Neuron (in vitro differentiated cells): ENCODE results near the gene PHF21B.
"Not testable (repeated sequence)": the region's sequence is repeated elsewhere in the genome, so short reads cannot be mapped to it uniquely, and the experiment has no call there.

ENCODE experiments used
- H2AFZ ChIP-seq: one replicate; pipeline ENCODE4 v1.6.1; 2013; ENCODE audit warnings: low read depth, mild to moderate bottlenecking, inconsistent platforms, low read length, moderate library complexity
- H3K27me3 ChIP-seq: one replicate; pipeline ENCODE4 v1.6.1; 2013; ENCODE audit warnings: low read length; ENCODE audit not compliant: insufficient read depth
- H3K36me3 ChIP-seq: one replicate; pipeline ENCODE4 v1.6.1; 2013; ENCODE audit warnings: low read length; ENCODE audit not compliant: insufficient read depth
- H3K4me1 ChIP-seq: one replicate; pipeline ENCODE4 v1.6.1; 2013; ENCODE audit warnings: low read length; ENCODE audit not compliant: insufficient read depth
- H3K4me3 ChIP-seq: 2 replicates; pipeline ENCODE4 v1.5.1; 2013; ENCODE audit warnings: mild to moderate bottlenecking, low read length, moderate library complexity
- H3K9me3 ChIP-seq: one replicate; pipeline ENCODE4 v1.6.1; 2013; ENCODE audit warnings: low read length

Gene PHF21B

DNA sequence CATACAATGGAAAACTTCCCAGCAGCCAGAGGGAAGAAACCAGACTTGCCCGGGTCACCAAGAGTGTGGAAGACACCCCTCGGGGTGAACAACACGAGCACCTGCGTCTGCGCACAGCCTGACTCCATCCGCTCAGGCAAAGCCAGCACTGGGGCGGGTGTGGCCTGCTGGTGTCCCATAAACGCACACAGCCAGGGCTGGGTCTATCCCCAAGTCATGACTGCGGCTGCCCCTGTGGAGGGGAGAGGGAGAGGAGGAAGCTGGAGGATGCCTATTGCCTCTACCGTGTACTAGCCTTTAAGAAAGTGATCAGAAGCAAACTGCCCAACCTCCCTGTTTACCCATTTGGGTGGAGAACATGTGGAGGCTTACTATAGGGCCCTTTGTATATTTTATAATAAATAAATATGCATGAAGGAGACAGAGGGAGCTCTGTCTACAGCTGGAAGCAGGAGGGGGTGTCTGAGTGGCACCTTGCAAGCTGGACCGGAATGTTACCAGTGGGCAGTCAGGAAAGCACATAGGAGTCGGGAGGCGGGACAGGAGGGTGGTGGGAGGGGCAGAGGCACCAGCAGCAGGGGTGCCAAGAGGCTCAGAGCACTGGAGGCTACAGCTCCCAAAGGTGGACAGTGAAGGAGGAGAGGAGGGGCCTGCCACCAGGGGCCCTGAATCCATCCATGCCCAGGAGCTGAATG is 79.6 kb downstream of the PHF21B start:
- no peaks in the 10 kb centered on the region for H3K4me1 ChIP-seq
- peaks cover 9% of the 10 kb centered on the region for H3K9me3 ChIP-seq
- peaks cover 55% of the 10 kb centered on the region for H3K36me3 ChIP-seq
- H3K27me3 ChIP-seq, result no peaks in the 10 kb centered on the region
- no peak overlapping the region for H3K4me3 ChIP-seq
- H2AFZ ChIP-seq, result no peak overlapping the region

DNA sequence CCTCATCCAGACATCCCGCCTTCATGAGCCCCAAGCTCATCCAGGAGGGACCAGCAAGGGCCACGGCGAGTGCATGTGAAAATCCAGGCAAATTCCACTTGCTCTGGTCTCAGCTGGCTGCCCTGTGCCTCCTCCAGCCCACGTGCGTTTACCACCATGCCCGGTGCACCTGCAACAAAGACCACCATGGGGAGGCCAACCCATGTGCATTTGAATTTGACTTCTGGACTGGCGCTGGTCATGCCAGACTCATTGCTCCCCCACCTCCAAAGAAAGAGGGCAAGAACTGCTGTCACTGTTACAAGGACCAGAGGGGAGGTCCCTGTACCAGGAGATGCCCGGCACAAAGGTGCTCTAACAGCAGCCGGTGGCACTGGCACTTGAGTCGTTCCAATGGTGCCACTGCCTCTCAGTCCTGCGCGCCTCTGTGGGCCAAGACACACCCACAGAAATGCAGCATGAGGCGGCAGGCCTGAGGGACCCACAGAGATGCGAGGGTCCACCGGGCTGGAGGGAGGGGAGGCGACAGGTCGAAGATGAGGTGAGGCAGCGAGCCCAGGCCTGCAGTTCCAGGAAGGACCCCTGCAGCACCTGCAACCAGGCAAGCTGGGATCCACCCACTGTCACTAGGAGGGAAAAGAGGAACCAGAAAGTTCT is 80.3 kb downstream of the PHF21B start:
- H3K9me3 ChIP-seq, result peaks cover 9% of the 10 kb centered on the region
- H3K4me3 ChIP-seq, result no peak overlapping the region
- H2AFZ ChIP-seq, result no peak overlapping the region
- H3K27me3 ChIP-seq, result no peaks in the 10 kb centered on the region
- peaks cover 55% of the 10 kb centered on the region for H3K36me3 ChIP-seq
- no peaks in the 10 kb centered on the region for H3K4me1 ChIP-seq

DNA sequence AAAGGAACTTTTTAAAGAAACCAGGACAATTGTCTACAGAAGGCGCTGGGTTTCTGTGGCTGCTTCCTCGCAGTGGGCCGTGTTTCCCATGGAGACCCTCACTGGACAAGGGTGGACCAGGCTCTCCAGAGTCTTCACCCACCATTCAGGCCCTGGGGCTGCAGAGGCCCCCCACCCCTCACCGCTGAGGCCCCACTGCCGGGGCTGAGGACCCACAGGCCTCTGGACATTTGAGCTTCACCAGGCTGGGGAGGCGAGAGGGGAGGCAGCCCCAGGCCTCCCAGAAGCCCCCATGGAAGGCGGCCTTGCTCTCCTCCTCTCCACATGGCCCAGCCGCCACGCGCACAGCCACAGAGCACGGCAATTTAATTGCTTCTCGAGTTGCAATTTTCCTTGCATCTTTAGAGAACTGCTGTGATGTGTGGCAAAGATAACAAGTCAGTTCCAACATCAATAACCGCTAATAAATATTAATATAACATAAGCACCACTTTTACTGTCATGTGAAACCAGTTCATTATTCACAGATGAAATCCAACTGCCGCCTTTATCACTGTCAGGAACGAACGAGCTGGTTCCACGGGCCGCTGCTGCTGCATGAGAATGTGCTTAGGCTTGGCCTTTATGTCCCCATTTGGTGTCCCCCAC is 81.0 kb downstream of the PHF21B start:
- H3K27me3 ChIP-seq, result no peaks in the 10 kb centered on the region
- peaks cover 9% of the 10 kb centered on the region for H3K9me3 ChIP-seq
- no peaks in the 10 kb centered on the region for H3K4me1 ChIP-seq
- H3K36me3 ChIP-seq, result peaks cover 55% of the 10 kb centered on the region
- no peak overlapping the region for H3K4me3 ChIP-seq
- H2AFZ ChIP-seq, result no peak overlapping the region

DNA sequence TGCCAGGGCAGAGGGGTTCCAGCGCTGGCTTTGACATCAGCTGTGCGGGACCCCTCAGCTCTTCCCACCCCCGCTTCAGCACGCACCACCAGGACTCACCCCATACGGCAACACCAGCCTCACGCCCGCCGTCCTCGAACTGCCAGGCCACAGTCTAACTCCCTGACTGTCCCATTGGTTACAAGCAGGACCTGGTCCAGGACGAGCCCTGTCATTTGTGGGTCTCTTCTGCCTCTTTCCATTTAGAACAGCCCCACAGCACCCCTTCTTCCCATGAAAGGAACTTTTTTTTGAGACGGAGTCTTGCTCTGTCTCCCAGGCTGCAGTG is 81.7 kb downstream of the PHF21B start:
- H2AFZ ChIP-seq, result no peak overlapping the region
- H3K4me3 ChIP-seq, result no peak overlapping the region
- H3K36me3 ChIP-seq, result peaks cover 50% of the 10 kb centered on the region
- no peaks in the 10 kb centered on the region for H3K27me3 ChIP-seq
- no peaks in the 10 kb centered on the region for H3K4me1 ChIP-seq
- peaks cover 9% of the 10 kb centered on the region for H3K9me3 ChIP-seq

DNA sequence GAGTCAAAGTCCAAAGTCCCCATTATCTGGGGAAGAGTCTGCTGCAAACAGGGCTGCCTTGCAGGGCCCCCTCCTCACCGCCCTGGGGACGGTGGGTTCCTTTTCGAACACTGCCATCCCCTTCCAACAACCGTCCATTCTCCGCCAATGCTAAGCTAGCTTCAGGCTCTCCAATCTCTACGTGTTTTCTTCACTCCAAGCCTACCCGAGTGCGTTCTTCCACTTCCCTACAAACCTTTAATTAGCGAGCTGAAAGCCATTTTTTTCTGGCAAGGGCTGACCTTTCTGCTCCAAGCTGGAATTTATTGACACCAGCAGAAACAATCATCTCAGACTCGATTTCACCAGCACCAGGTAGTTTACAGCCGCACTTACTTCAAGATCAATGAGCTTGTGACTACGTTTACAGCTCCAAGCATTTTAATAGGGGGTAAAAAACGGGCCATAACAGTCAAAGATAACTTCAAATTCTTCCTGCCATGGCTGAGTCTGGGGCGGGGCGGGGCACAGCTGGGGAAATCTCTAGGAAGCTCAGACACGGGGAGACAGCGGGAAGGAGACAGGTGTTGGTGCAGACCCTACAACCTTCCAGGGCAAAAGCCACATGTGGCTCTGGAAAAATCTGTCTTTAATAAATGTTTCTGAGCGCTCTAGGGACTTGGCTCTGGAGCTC is 82.2 kb downstream of the PHF21B start:
- Histone ChIP-seq H3K27me3 (no peaks in the 10 kb centered on the region), H3K4me1 (no peaks in the 10 kb centered on the region), H3K9me3 (peaks cover 9% of the 10 kb centered on the region), H3K4me3 (no peak overlapping the region), H3K36me3 (peaks cover 48% of the 10 kb centered on the region), H2AFZ (no peak overlapping the region)

DNA sequence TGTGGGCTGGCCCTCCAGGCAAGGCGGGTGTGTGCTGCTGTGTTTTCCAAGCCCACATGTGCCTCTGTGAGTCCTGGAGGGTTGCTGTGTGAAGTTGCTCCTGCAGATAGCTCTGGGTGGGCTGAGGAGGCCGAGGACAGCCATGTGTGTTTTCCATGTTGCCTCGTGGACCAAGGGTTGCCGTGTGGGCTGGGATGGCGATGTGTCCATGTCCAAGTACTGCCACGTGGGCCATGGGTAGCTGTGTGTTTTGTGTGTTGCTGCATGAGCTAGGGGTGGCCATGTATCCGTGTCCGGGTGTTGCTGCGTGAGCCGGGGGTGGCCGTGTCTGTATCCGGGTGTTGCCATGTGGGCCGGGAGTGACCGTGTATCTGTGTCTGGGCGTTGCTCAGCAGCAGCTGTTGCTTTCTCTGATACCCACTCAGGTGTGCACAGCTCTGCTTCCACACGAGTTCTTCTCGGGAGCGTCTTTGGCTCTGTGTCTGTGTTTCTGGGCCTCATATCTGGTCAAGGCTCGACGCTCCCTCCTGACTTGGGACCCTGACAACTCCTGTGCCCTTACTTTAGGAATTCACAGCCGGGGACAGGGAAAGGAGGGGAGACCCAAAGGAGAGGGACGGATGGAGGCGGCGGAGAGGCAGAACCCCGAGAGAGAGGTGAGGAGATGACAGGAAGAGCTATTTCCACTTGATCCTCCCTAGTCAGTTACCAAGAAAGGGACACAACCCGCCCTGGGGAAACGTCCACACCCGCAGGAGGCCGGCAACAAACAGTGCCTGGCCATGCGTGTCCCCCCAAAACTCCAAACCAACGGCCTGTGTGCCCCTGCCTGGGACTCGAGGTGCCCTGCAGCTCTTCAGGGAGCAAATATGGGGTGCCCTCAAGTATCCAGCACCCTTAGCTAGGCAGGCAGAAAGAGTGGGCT is 83.1 kb downstream of the PHF21B start:
- no peak overlapping the region for H2AFZ ChIP-seq
- no peak overlapping the region for H3K4me3 ChIP-seq
- no peaks in the 10 kb centered on the region for H3K4me1 ChIP-seq
- peaks cover 9% of the 10 kb centered on the region for H3K9me3 ChIP-seq
- H3K27me3 ChIP-seq, result no peaks in the 10 kb centered on the region
- peaks cover 41% of the 10 kb centered on the region for H3K36me3 ChIP-seq

DNA sequence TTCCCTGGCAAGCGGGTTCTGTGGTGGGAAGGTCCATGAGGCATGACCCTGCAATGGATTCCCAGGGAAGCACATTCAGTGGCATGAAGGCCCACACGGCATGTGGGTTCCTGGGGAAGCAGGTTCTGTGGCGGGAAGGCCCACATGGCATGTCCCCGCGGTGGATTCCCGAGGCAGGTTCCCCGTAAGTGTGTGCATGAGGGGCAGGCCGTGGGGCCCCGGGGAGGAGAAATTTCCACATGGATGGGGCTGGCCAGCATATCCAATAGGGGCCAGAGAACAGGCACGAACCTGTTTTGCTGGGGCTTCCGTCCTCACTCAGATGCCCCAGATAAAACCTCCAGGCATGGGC is 83.7 kb downstream of the PHF21B start:
- no peaks in the 10 kb centered on the region for H3K4me1 ChIP-seq
- peaks cover 37% of the 10 kb centered on the region for H3K36me3 ChIP-seq
- H2AFZ ChIP-seq, result no peak overlapping the region
- H3K9me3 ChIP-seq, result peaks cover 9% of the 10 kb centered on the region
- H3K4me3 ChIP-seq, result no peak overlapping the region
- no peaks in the 10 kb centered on the region for H3K27me3 ChIP-seq

DNA sequence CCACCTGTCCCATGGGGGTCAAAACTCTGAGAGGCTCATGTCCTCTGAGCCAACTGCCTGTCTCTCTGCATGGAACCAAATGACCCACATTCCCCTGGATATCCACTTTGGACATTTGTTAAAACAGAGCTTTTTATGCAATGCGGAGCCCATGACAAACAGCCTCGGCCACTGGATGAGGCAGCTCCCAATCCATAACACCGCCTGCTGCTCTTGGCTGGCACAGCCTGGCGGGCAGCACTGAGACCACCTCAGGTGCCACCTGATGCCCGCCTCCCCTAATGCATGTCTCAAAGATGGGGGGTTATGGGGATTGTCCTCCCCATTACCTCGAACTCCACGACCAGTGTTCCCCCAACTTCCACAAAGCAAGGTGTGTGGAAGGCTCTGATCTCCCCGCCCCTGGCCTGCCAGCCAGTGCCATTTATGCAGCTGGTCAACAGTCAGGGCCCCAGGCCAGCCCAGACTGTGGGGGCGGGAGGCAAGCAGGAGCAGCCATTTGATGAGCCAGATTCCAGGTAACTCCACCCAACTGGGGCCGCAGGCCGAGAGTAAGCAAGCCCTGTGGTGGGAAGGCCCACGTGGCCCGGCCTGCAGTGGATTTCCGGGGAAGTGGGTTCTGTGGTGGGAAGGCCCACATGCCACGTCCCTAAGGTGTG is 84.2 kb downstream of the PHF21B start:
- Histone ChIP-seq H2AFZ (no peak overlapping the region), H3K36me3 (peaks cover 37% of the 10 kb centered on the region), H3K4me3 (no peak overlapping the region), H3K9me3 (peaks cover 9% of the 10 kb centered on the region), H3K27me3 (no peaks in the 10 kb centered on the region), H3K4me1 (no peaks in the 10 kb centered on the region)

DNA sequence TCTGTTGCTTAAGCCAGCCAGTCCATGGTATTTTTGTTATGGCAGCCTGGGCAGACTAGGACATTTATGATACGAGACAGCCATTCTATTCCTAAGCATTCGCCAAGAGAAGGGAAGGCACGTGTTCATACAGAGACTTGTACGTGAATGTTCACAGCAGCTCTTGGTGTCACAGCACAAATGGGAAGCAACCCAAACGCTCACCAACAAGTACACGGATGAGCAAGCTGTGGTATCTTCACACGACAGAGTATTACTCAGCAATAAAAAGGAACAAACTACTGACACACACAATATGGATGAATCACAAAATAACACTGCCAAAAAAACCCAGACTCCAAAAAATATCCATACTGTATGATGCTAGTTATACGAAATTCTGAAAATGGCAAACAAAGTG is 85.1 kb downstream of the PHF21B start:
- H3K36me3 ChIP-seq, result peaks cover 41% of the 10 kb centered on the region
- no peaks in the 10 kb centered on the region for H3K4me1 ChIP-seq
- H3K4me3 ChIP-seq, result no peak overlapping the region
- no peak overlapping the region for H2AFZ ChIP-seq
- H3K9me3 ChIP-seq, result peaks cover 9% of the 10 kb centered on the region
- no peaks in the 10 kb centered on the region for H3K27me3 ChIP-seq

DNA sequence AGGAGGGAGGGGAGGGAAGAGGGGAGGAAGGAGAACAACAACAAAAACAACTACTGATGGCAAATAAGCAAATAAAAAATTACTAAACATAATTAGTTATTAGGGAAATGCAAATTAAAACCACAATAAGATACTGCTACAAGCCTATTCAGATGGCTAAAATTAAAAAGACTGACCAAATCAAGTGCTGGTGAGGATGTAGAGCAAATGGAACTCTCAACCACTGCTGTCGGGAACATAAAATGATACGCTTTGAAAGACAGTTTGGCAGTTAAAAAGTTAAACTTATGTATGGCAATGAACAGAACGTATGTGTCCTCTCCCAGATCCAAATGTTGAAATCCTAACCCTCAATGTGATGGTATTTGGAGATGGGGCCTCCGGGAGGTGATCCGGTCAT is 85.7 kb downstream of the PHF21B start:
- Histone ChIP-seq H3K4me3 (no peak overlapping the region), H3K36me3 (peaks cover 39% of the 10 kb centered on the region), H2AFZ (no peak overlapping the region)

DNA sequence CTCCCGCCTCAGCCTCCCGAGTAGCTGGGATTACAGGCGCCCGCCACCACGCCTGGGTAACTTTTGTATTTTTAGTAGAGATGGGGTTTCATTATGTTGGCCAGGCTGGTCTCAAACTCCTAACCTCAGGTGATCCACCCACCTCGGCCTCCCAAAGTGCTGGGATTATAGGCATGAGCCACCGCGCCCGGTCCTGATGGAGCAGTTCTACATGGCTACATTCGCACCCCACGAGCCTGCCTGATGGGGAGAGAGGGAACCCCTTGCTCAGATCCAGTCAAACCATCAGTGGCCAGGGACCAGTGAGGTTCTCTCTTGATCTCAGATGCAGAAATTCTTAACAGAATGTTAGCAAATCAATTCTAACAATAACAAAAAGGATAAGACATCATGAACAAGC is 88.0 kb downstream of the PHF21B start:
- H3K4me1 ChIP-seq, result not testable (repeated sequence)

More for the DNA sequence above, 85.7 kb downstream of the PHF21B start:
- Histone ChIP-seq H3K27me3 (no peaks in the 10 kb centered on the region), H3K9me3 (peaks cover 9% of the 10 kb centered on the region), H3K4me1 (no peaks in the 10 kb centered on the region)

DNA sequence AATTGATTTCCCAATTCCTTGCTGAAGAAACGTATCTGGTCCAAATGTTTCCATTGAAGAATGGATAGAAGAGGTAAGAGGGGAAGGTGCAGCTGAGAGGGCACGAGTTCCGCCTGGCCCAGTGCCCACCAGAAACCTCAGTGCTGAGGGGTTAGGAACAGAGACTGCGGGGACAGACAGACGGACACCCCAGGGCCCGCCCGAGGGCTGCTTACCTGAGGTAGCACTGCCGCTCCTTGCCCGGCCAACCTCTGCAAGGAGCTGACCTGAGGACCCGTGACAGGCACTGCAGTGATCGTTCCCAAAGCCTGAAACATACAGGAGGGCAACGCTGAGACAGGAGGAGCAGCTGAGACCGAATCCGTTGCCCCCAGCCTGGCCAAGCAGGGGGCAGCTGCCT is 89.6 kb downstream of the PHF21B start:
- Histone ChIP-seq H3K4me1 (no peaks in the 10 kb centered on the region), H2AFZ (no peak overlapping the region), H3K27me3 (no peaks in the 10 kb centered on the region), H3K9me3 (no peaks in the 10 kb centered on the region), H3K36me3 (peaks cover 47% of the 10 kb centered on the region), H3K4me3 (no peak overlapping the region)

More for the DNA sequence above, 88.0 kb downstream of the PHF21B start:
- H3K36me3 ChIP-seq, result peaks cover 45% of the 10 kb centered on the region
- not testable (repeated sequence) for H2AFZ ChIP-seq, H3K4me3 ChIP-seq, H3K27me3 ChIP-seq, H3K9me3 ChIP-seq
